GM18517 (cell line): ENCODE measurements around the gene MOB2.
"Not testable (repeated sequence)": the region's sequence is repeated elsewhere in the genome, so short reads cannot be mapped to it uniquely, and the experiment has no call there.

Source experiments
- ATAC-seq: cut with Tn5 transposase; IDR thresholded peaks from one replicate; pipeline ENCODE4 v1.9.1; 2021; ENCODE audit warnings: mild to moderate bottlenecking, moderate library complexity; ENCODE audit not compliant: unreplicated experiment

MOB2 gene

DNA sequence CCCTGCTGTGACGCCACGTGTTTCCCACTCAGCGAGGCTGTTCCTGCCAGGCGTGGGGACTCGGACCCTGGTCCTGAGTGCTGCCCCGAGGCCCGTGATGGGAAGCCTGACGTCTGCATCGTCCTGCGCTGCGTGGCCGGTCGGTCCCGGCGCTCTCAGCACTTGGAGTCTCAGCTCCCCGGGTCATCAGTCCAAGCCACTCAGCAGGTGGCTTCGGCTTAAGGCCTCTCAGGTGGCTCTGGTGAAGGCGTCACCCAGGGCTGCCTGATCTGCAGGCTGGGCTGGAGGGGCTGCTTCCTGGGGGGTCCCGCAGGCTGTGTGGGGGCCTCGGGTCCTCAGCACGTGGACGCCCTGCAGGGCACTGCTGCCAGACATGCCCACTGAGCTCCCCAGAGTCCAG lies 61.6 kb downstream of the MOB2 start:
- no peak for ATAC-seq

- not testable (repeated sequence) for ATAC-seq
These were observed 63.2 kb downstream of the MOB2 start for GRCh38 chr11:1423406-1423805.

DNA sequence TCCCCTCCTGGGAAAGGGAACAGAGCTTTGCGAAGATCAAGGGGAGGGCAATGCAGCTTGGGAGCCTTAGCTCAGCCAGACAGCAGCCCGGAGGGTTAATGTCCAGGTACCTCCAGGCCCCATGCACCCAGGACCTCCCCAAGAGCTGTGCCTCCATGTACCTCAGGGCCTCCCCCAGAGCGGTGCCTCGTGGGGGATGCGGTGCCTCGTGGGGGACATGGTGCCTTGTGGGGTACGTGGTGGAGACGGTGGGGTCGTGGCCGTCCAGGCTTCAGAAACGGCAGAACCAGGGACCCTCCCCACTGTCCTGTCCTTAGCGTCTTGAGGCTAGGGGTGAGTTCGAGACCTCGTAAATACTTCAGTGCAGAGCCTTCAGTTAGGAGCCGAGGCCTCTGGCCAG lies 63.6 kb downstream of the MOB2 start:
- no peak for ATAC-seq

GRCh38 chr11:1422481-1422880 lies 64.1 kb downstream of the MOB2 start:
- no peak for ATAC-seq

- no peak for ATAC-seq
These were observed 65.3 kb downstream of the MOB2 start for GRCh38 chr11:1421291-1421690.

GRCh38 chr11:1419811-1420210 lies 66.8 kb downstream of the MOB2 start:
- ATAC-seq, result no peak
